Stimulated activated CD8-positive, alpha-beta memory T cell treated with anti-CD3 and anti-CD28 coated beads, Interleukin-12 subunit alpha, Interleukin-12 subunit beta, amount 100 ng/mL, for 1 hour (primary cell): ENCODE data around the gene CEP162.
"Not testable (repeated sequence)": the region's sequence is repeated elsewhere in the genome, so short reads cannot be mapped to it uniquely, and the experiment has no call there.

Experiments used
- DNase-seq: peaks from one replicate; pipeline ENCODE4 v3.0.0-alpha.2; 2020; ENCODE audit warnings: low read depth

CEP162 gene

GRCh38 chr6:84084705-84085104 lies 142.7 kb downstream of the CEP162 start:
- DNase-seq: not testable (repeated sequence)

- DNase-seq: no peak
These were observed 144.7 kb downstream of the CEP162 start for GRCh38 chr6:84082689-84083265.

- DNase-seq: no peak
These were observed 146.2 kb downstream of the CEP162 start for GRCh38 chr6:84081222-84081621.

- no peak for DNase-seq
These were observed 149.1 kb downstream of the CEP162 start for GRCh38 chr6:84078335-84078734.

- no peak for DNase-seq
These were observed 149.8 kb downstream of the CEP162 start for GRCh38 chr6:84077645-84078044.

- no peak for DNase-seq
These were observed 152.3 kb downstream of the CEP162 start for GRCh38 chr6:84074988-84075781.
